ENCODE results near the gene NFASC.

NFASC gene

DNA sequence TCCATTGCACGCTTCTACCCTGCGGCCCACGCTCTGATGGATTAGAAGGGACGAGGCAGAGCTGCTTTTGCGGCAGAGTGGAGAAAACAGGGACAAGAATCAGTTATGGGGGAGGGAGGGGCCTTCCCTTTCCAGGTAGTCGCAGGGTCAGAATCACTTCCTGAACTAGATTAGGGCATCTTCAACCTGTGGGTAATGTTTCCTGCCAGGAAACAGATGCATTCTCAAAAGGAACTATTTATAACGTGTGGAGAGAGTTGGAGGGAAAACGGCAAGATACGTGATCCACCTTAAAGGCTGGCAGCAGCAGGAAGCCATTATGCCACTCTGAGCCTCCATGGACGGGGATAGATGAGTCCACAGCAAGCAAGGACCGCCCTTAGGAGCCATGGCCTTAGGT, 112.5 kb downstream of the NFASC start:
- 90 to 94% methylated on average over 10 to 11 of the region's 11 CpGs for WGBS, 2 experiments (ENCODE audit: insufficient coverage in 2 of 2)
- H3K4me3 ChIP-seq (ENCODE audit: extremely low read depth, insufficient read depth, low read length, poor library complexity, severe bottlenecking) = no peak overlapping the region
- H3K4me1 ChIP-seq (ENCODE audit: control insufficient read depth, insufficient read depth, low read length, poor library complexity, severe bottlenecking) = no peaks in the 10 kb centered on the region
- H3K36me3 ChIP-seq (ENCODE audit: control insufficient read depth, insufficient read depth, low read length) = no peaks in the 10 kb centered on the region
- no peaks in the 10 kb centered on the region for H3K9me3 ChIP-seq (ENCODE audit: control insufficient read depth, low read length)
- no peak overlapping the region for H3K27ac ChIP-seq (ENCODE audit: low read depth, low read length, severe bottlenecking)

DNA sequence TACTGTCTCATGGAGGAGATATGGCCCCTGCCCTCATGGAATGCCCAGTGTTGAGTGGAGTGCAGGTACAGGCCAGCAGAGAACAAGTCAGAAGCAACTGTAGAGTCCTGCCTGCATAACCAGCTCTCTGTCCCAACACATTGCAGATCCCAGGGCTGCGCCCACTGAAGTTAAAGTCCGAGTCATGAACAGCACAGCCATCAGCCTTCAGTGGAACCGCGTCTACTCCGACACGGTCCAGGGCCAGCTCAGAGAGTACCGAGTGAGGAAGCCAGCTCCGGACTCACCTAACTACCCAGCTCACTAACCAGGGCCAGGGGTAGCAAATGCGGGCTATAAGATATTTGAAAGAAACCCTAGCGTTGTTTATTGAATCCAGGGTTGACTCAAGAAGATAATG, 113.2 kb downstream of the NFASC start:
- H3K36me3 ChIP-seq (ENCODE audit: control insufficient read depth, insufficient read depth, low read length) = no peaks in the 10 kb centered on the region
- WGBS, 2 experiments (ENCODE audit: insufficient coverage in 2 of 2) = 94% methylated on average over 3 to 7 of the region's 10 CpGs

DNA sequence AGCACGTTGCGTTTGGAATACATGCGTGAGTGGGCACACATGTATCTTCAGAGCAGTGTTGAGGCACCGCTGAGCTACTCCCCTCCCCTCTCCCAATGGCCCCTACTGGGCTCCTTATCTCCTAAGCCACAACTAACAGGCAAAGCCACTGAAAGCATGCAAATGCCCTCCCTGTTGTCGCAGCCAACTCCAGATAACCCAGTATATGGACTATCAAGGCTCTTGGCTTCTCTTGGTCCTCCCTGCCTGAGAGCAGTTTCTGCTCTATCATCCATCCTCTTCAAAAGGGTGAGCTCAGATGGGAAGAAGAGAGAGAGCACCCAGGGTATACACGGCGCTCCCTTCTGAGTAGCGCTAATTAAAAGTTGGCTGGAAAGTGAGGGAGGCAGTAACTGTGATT, 113.8 kb downstream of the NFASC start:
- Histone ChIP-seq H3K36me3 (ENCODE audit: control insufficient read depth, insufficient read depth, low read length) (no peaks in the 10 kb centered on the region), H3K4me3 (ENCODE audit: extremely low read depth, insufficient read depth, low read length, poor library complexity, severe bottlenecking) (no peak overlapping the region), H3K9me3 (ENCODE audit: control insufficient read depth, low read length) (no peaks in the 10 kb centered on the region), H3K27ac (ENCODE audit: low read depth, low read length, severe bottlenecking) (no peak overlapping the region), H3K4me1 (ENCODE audit: control insufficient read depth, insufficient read depth, low read length, poor library complexity, severe bottlenecking) (no peaks in the 10 kb centered on the region)
- whole genome bisulfite sequencing, 2 experiments (ENCODE audit: insufficient coverage in 2 of 2) = 91 to 98% methylated on average over 4 to 7 of the region's 8 CpGs

More for the DNA sequence above, 113.2 kb downstream of the NFASC start:
- Histone ChIP-seq H3K4me1 (ENCODE audit: control insufficient read depth, insufficient read depth, low read length, poor library complexity, severe bottlenecking) (no peaks in the 10 kb centered on the region), H3K9me3 (ENCODE audit: control insufficient read depth, low read length) (no peaks in the 10 kb centered on the region), H3K4me3 (ENCODE audit: extremely low read depth, insufficient read depth, low read length, poor library complexity, severe bottlenecking) (no peak overlapping the region), H3K27ac (ENCODE audit: low read depth, low read length, severe bottlenecking) (no peak overlapping the region)

DNA sequence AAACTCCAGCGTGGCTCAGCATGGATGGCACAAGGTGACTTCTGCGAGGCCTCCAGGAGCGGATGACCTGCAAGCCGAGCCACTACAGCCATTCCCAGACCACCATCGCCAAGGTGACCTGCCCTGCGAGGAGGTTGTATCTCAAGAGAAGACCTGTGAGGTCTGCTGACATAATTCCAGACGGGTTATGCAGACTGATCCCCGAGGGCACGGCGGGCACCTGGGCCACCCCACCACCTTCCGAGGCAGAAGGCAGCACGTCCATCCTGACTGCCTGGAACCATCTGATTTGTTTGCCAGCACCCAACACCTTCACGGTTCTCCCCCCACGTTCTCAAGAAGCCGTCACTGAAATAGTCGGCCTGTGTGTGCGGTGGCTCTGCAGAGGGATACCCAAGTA, 115.5 kb downstream of the NFASC start:
- no peaks in the 10 kb centered on the region for H3K9me3 ChIP-seq (ENCODE audit: control insufficient read depth, low read length)
- H3K36me3 ChIP-seq (ENCODE audit: control insufficient read depth, insufficient read depth, low read length) = no peaks in the 10 kb centered on the region
- no peak overlapping the region for H3K4me3 ChIP-seq (ENCODE audit: extremely low read depth, insufficient read depth, low read length, poor library complexity, severe bottlenecking)
- 89% methylated on average over 17 of the region's 17 CpGs for WGBS, 2 experiments (ENCODE audit: insufficient coverage in 2 of 2)
- H3K4me1 ChIP-seq (ENCODE audit: control insufficient read depth, insufficient read depth, low read length, poor library complexity, severe bottlenecking) = peaks cover 10% of the 10 kb centered on the region
- no peak overlapping the region for H3K27ac ChIP-seq (ENCODE audit: low read depth, low read length, severe bottlenecking)

DNA sequence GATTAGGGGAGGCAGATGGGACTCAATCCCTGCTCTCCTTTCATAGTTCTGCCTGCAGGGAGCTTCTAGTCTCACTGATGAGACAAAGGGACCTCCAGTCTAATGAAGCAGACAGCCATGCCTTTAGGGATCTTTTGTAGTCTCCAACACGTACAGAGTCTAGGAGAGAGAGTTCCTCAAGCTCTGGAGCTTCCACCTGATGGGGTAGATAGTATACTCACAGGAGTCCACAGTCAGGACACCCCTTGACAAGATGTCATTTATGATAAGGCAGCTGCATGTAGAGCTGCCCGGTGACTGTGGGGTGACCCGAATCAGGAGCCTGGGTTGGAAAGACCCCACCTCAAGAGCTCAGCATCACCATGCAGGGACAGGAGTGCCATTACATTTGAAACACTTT, 117.0 kb downstream of the NFASC start:
- Histone ChIP-seq H3K9me3 (ENCODE audit: control insufficient read depth, low read length) (no peaks in the 10 kb centered on the region), H3K36me3 (ENCODE audit: control insufficient read depth, insufficient read depth, low read length) (no peaks in the 10 kb centered on the region), H3K4me3 (ENCODE audit: extremely low read depth, insufficient read depth, low read length, poor library complexity, severe bottlenecking) (no peak overlapping the region), H3K4me1 (ENCODE audit: control insufficient read depth, insufficient read depth, low read length, poor library complexity, severe bottlenecking) (peaks cover 10% of the 10 kb centered on the region), H3K27ac (ENCODE audit: low read depth, low read length, severe bottlenecking) (no peak overlapping the region)
- WGBS, 2 experiments (ENCODE audit: insufficient coverage in 2 of 2) = 84 to 94% methylated on average over 3 of the region's 3 CpGs

DNA sequence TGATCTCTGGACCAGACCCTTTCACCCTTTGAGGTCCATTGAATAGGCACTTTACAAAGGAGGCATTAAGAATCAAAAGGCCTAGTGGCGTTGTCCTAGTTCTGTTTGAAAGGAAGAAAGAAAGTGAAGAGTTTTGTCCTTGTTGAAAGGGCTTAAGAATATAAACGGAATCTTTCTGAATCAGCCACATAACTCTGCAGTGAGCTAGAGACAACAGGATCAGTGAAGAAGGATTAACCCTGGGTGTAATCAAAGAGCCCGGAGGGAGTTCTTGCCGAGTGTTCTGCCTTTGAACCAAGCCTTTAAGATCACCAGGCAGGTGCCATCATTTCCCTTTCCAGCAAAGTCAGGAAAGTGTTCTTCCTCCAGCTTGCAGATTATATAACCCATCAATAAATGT, 117.5 kb downstream of the NFASC start:
- H3K4me1 ChIP-seq (ENCODE audit: control insufficient read depth, insufficient read depth, low read length, poor library complexity, severe bottlenecking) = peaks cover 10% of the 10 kb centered on the region
- WGBS, 2 experiments (ENCODE audit: insufficient coverage in 2 of 2) = 82 to 86% methylated on average over 4 of the region's 4 CpGs
- no peak overlapping the region for H3K27ac ChIP-seq (ENCODE audit: low read depth, low read length, severe bottlenecking)

DNA sequence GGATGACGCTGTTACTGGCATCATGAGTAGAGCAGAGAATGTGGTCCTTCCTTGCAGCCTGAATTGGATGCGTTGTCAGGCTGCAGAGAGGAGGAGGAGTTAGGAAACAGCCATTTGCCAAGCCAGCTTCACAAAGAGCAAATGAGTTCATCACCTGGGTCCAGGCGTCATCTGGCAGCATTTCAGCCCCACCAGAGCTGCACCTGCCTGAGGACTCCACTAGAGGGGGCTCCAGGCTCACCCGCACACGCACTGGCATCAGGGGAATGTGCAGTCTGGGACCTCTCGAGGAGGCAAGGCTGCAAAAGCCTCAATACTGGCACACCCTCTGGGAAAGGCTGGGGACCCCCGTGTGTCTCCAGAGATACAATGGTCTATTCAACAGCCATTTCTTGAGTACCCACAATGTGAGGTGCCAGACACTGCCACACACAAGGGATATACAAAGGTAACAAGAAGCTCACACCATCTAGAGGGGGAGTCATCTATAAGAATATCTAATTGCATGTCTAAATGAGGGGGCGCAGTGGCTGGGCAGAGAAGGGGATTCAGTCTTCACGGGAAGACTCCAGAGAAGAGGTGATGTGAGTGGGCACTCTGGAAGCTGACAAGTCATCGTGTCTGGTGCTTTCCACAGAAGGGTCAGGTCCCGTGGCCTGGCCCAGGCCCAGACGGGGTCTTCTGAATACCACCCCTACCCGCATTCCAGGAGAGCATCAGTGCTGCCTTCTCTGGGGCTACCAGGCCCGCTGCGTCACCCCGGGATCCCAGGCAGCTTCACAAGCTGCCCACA, 118.8 kb downstream of the NFASC start:
- Histone ChIP-seq H3K4me1 (ENCODE audit: control insufficient read depth, insufficient read depth, low read length, poor library complexity, severe bottlenecking) (peaks cover 17% of the 10 kb centered on the region), H3K9me3 (ENCODE audit: control insufficient read depth, low read length) (no peaks in the 10 kb centered on the region), H3K36me3 (ENCODE audit: control insufficient read depth, insufficient read depth, low read length) (no peaks in the 10 kb centered on the region), H3K4me3 (ENCODE audit: extremely low read depth, insufficient read depth, low read length, poor library complexity, severe bottlenecking) (no peak overlapping the region), H3K27ac (ENCODE audit: low read depth, low read length, severe bottlenecking) (no peak overlapping the region)
- 42 to 56% methylated on average over 10 to 11 of the region's 16 CpGs for WGBS, 2 experiments (ENCODE audit: insufficient coverage in 2 of 2)

More for the DNA sequence above, 117.5 kb downstream of the NFASC start:
- Histone ChIP-seq H3K9me3 (ENCODE audit: control insufficient read depth, low read length) (no peaks in the 10 kb centered on the region), H3K4me3 (ENCODE audit: extremely low read depth, insufficient read depth, low read length, poor library complexity, severe bottlenecking) (no peak overlapping the region), H3K36me3 (ENCODE audit: control insufficient read depth, insufficient read depth, low read length) (no peaks in the 10 kb centered on the region)

DNA sequence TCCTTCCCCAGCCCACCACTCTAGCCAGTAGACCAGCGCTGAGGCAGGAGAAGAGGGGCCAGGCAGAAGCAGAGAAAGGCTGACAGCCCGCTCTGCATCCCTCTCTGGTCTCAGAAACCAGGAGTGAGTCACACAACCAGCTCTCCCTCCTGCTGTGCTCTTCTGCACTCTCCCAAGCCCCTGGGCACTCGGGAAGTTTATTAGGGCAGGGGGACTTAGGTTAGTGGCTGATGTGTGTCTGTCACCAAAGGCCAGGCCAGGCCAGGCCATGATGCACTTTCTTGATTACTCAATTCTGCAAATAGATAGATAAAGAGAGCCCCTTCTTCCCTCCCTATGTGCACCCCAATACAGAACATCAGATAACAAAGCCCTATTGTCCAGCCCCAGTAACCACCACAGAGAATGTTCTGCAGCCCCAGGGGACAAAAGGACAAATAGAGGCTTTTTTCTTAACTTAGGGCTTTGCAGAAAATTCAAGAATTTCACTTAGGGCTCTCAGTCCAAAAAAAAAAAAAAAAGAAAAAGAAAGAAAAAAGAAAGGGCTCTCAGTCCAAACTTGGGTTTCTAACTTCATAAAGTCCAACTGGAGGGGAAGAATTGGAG, 119.5 kb downstream of the NFASC start:
- no peaks in the 10 kb centered on the region for H3K36me3 ChIP-seq (ENCODE audit: control insufficient read depth, insufficient read depth, low read length)
- no peak overlapping the region for H3K4me3 ChIP-seq (ENCODE audit: extremely low read depth, insufficient read depth, low read length, poor library complexity, severe bottlenecking)
- H3K27ac ChIP-seq (ENCODE audit: low read depth, low read length, severe bottlenecking) = no peak overlapping the region
- H3K9me3 ChIP-seq (ENCODE audit: control insufficient read depth, low read length) = no peaks in the 10 kb centered on the region
- WGBS, 2 experiments (ENCODE audit: insufficient coverage in 2 of 2) = 31 to 50% methylated on average over 1 to 2 of the region's 3 CpGs
- H3K4me1 ChIP-seq (ENCODE audit: control insufficient read depth, insufficient read depth, low read length, poor library complexity, severe bottlenecking) = peaks cover 17% of the 10 kb centered on the region

DNA sequence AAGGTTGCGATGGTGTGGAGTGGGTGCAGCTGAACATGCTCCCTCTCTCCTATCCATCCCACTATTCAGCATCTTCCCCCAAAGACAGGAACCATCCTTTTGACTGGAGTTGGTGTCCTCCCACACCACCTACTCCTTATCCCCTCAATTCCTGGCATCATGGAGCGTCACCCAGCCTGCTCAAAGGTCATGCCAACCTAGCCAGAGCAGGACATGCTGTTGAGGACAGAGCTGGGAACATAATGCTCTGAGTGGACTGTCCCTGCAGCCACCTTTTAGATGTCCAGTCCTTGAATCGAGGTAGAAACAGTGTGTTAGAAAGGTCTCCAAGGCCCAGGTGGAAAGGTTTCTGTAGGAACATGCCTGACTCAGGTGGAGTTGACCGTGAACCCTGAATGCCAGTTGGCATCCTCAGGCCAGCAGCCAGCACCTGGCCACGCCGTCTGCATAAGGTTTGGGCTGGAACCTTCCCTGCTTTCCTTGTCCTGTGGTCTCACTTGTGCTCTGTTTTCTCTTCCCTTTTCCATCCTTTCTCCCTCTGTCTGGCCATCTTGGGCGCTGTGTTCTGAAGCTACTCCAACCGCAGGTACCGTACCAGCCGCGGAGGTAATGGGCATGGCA, 120.2 kb downstream of the NFASC start:
- Histone ChIP-seq H3K4me1 (ENCODE audit: control insufficient read depth, insufficient read depth, low read length, poor library complexity, severe bottlenecking) (peaks cover 17% of the 10 kb centered on the region), H3K9me3 (ENCODE audit: control insufficient read depth, low read length) (no peaks in the 10 kb centered on the region), H3K4me3 (ENCODE audit: extremely low read depth, insufficient read depth, low read length, poor library complexity, severe bottlenecking) (no peak overlapping the region), H3K27ac (ENCODE audit: low read depth, low read length, severe bottlenecking) (no peak overlapping the region), H3K36me3 (ENCODE audit: control insufficient read depth, insufficient read depth, low read length) (no peaks in the 10 kb centered on the region)
- WGBS, 2 experiments (ENCODE audit: insufficient coverage in 2 of 2) = 54 to 92% methylated on average over 4 to 10 of the region's 11 CpGs

DNA sequence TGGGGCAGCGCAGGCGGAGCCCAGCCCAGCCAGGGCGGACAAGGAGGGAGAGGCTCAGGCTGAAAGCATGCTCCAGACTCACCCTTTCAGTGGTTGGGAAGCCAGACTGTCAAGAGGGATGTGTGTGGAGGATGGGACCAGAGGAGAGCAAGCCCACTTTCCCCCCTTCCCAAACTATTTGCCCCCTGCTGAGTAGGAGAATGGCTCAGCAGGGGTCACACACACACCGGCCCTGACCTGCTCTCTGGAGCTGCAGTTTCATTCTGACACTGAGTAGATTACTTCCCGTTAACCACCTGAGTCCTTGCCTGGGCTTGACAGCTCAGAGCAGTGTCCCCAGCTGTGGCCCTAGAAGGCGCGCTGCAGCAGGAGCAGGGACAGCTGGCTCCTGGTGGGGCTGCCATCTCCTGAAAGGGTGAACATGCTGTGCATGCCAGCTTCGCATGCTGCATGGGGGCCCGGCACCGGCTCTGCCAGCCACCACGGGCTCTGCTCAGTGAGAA, 120.7 kb downstream of the NFASC start:
- H3K4me1 ChIP-seq (ENCODE audit: control insufficient read depth, insufficient read depth, low read length, poor library complexity, severe bottlenecking) = peaks cover 17% of the 10 kb centered on the region
- H3K36me3 ChIP-seq (ENCODE audit: control insufficient read depth, insufficient read depth, low read length) = no peaks in the 10 kb centered on the region
- no peak overlapping the region for H3K4me3 ChIP-seq (ENCODE audit: extremely low read depth, insufficient read depth, low read length, poor library complexity, severe bottlenecking)
- no peak overlapping the region for H3K27ac ChIP-seq (ENCODE audit: low read depth, low read length, severe bottlenecking)
- no peaks in the 10 kb centered on the region for H3K9me3 ChIP-seq (ENCODE audit: control insufficient read depth, low read length)
- 26 to 35% methylated on average over 8 to 11 of the region's 11 CpGs for WGBS, 2 experiments (ENCODE audit: insufficient coverage in 2 of 2)
